ENCODE measurements around the gene PGLYRP4. TPM values are rescaled to one million over a fixed set of nuclear protein-coding genes. Genes with fewer than 3 reads are reported as not detected.

The PGLYRP4 gene
- total and polyA plus RNA-seq, 2 donors (not counting 1 experiment from before 2014, with no cell fraction given) = not detected

DNA sequence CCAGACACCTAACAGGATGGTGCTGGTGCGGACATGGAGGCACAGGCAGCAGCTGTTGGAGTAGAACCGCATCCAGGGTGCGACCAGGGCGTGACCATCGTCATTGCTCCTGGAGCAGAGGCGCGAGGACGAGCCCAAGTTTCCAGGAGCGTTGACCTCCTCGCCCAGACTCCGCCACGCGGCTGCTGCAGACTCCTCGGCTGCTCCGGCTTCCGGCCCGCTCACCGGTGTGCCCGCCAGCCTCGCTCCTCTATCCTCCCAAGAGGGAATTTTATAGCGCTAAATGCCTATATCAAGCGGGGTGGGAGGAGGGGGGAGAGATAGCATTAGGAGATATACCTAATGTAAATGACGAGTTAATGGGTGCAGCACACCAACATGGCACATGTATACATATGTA is 32.1 kb upstream of the PGLYRP4 start:
- Mint-ChIP-seq H3K9me3 (ENCODE audit: insufficient read depth) (no peaks in the 10 kb centered on the region), H3K27me3 (peaks cover 43% of the 10 kb centered on the region)

GRCh38 chr1:153379591-153379990 is 30.9 kb upstream of the PGLYRP4 start:
- WGBS (ENCODE audit: insufficient coverage) = 95% methylated on average over 7 of the region's 10 CpGs
- Mint-ChIP-seq H3K4me1 (no peaks in the 10 kb centered on the region), H3K9me3 (ENCODE audit: insufficient read depth) (no peaks in the 10 kb centered on the region), H3K27me3 (peaks cover 45% of the 10 kb centered on the region), H3K27ac (no peak overlapping the region), H3K4me3 (no peak overlapping the region)
- intact Hi-C loops (cut with micrococcal nuclease) = no loop called here
- no peak overlapping the region for H3K4me3 ChIP-seq (ENCODE audit: control extremely low read depth in 1 of 5, extremely low read depth in 1 of 5, insufficient read depth in 1 of 5, low read depth in 2 of 5, low read length in 4 of 5)
- no peak for TF ChIP-seq EZH2 (IDR thresholded peaks at IDR 0.05; ENCODE audit: borderline replicate concordance, insufficient read depth, low read depth, low read length, poor library complexity, severe bottlenecking)
- TF ChIP-seq, protein P1, sequence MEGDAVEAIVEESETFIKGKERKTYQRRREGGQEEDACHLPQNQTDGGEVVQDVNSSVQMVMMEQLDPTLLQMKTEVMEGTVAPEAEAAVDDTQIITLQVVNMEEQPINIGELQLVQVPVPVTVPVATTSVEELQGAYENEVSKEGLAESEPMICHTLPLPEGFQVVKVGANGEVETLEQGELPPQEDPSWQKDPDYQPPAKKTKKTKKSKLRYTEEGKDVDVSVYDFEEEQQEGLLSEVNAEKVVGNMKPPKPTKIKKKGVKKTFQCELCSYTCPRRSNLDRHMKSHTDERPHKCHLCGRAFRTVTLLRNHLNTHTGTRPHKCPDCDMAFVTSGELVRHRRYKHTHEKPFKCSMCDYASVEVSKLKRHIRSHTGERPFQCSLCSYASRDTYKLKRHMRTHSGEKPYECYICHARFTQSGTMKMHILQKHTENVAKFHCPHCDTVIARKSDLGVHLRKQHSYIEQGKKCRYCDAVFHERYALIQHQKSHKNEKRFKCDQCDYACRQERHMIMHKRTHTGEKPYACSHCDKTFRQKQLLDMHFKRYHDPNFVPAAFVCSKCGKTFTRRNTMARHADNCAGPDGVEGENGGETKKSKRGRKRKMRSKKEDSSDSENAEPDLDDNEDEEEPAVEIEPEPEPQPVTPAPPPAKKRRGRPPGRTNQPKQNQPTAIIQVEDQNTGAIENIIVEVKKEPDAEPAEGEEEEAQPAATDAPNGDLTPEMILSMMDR (IDR thresholded peaks at IDR 0.05) = no peak
- no peaks in the 10 kb centered on the region for H4K20me1 ChIP-seq (ENCODE audit: control insufficient read depth, insufficient read depth, low read length, poor library complexity, severe bottlenecking)
- H3K79me2 ChIP-seq (ENCODE audit: control insufficient read depth, insufficient read depth, low read length) = no peaks in the 10 kb centered on the region
- H3K4me2 ChIP-seq (replicated peaks; ENCODE audit: low read depth, low read length, poor library complexity, severe bottlenecking) = no peak overlapping the region
- no peak overlapping the region for H3K9ac ChIP-seq (ENCODE audit: low read length)
- ChIA-PET POLR2A (no interaction called here), CTCF (no interaction called here)
- H3K36me3 ChIP-seq (replicated peaks in 1 of 2; ENCODE audit: control extremely low read depth in 1 of 2, control insufficient read depth in 1 of 2, extremely low read depth in 1 of 2, insufficient read depth in 2 of 2, low read length in 1 of 2) = no peaks in the 10 kb centered on the region
- peaks cover 0 to 10% (median 4%) of the 10 kb centered on the region in 4 experiments for H3K27me3 ChIP-seq (replicated peaks in 1 of 4; ENCODE audit: control extremely low read depth in 1 of 4, control insufficient read depth in 3 of 4, insufficient read depth in 4 of 4, low read length in 3 of 4)
- H3K9me3 ChIP-seq (ENCODE audit: control extremely low read depth in 1 of 3, control insufficient read depth in 2 of 3, insufficient read depth in 1 of 3, low read length in 2 of 3) = peaks cover 0 to 6% (median 0%) of the 10 kb centered on the region in 3 donors
- no peak overlapping the region for H2AFZ ChIP-seq (ENCODE audit: insufficient read depth, low read depth, low read length, poor library complexity, severe bottlenecking)
- H3K27ac ChIP-seq (ENCODE audit: low read length in 2 of 2) = no peak overlapping the region
- no peaks in the 10 kb centered on the region for H3K4me1 ChIP-seq (ENCODE audit: control insufficient read depth in 2 of 2, insufficient read depth in 2 of 2, low read length in 2 of 2)
- no peak for DNase-seq
- no peak for ATAC-seq (ENCODE audit: low read depth)

More for the DNA sequence above, 32.1 kb upstream of the PGLYRP4 start:
- Mint-ChIP-seq H3K27ac (no peak overlapping the region), H3K4me3 (no peak overlapping the region), H3K4me1 (no peaks in the 10 kb centered on the region)
- ATAC-seq (ENCODE audit: low read depth) (no peak), DNase-seq (no peak)
- Histone ChIP-seq H3K9me3 (ENCODE audit: control extremely low read depth in 1 of 3, control insufficient read depth in 2 of 3, insufficient read depth in 1 of 3, low read length in 2 of 3) (peaks cover 0 to 6% (median 0%) of the 10 kb centered on the region in 3 donors), H3K9ac (ENCODE audit: low read length) (no peak overlapping the region), H4K20me1 (ENCODE audit: control insufficient read depth, insufficient read depth, low read length, poor library complexity, severe bottlenecking) (no peaks in the 10 kb centered on the region), H3K27me3 (replicated peaks in 1 of 4; ENCODE audit: control extremely low read depth in 1 of 4, control insufficient read depth in 3 of 4, insufficient read depth in 4 of 4, low read length in 3 of 4) (peaks cover 0 to 7% (median 3%) of the 10 kb centered on the region in 4 experiments), H3K4me1 (ENCODE audit: control insufficient read depth in 2 of 2, insufficient read depth in 2 of 2, low read length in 2 of 2) (no peaks in the 10 kb centered on the region), H3K36me3 (replicated peaks in 1 of 2; ENCODE audit: control extremely low read depth in 1 of 2, control insufficient read depth in 1 of 2, extremely low read depth in 1 of 2, insufficient read depth in 2 of 2, low read length in 1 of 2) (no peaks in the 10 kb centered on the region), H3K4me2 (replicated peaks; ENCODE audit: low read depth, low read length, poor library complexity, severe bottlenecking) (no peak overlapping the region), H3K4me3 (ENCODE audit: control extremely low read depth in 1 of 5, extremely low read depth in 1 of 5, insufficient read depth in 1 of 5, low read depth in 2 of 5, low read length in 4 of 5) (no peak overlapping the region), H3K79me2 (ENCODE audit: control insufficient read depth, insufficient read depth, low read length) (no peaks in the 10 kb centered on the region), H2AFZ (ENCODE audit: insufficient read depth, low read depth, low read length, poor library complexity, severe bottlenecking) (no peak overlapping the region), H3K27ac (ENCODE audit: low read length in 2 of 2) (no peak overlapping the region)
- POLR2A ChIA-PET = no interaction called here
- intact Hi-C loops (cut with micrococcal nuclease) = no loop called here
- CTCF ChIA-PET = no interaction called here
- no peak for TF ChIP-seq EZH2 (IDR thresholded peaks at IDR 0.05; ENCODE audit: borderline replicate concordance, insufficient read depth, low read depth, low read length, poor library complexity, severe bottlenecking)
- TF ChIP-seq, protein P1 (IDR thresholded peaks at IDR 0.05) = no peak
- WGBS (ENCODE audit: insufficient coverage) = 100% methylated on average over 13 of the region's 23 CpGs

Data from B cell (primary cell).